SW480 (cell line): ENCODE measurements around the gene OSCAR.
"Not testable (repeated sequence)": the region's sequence is repeated elsewhere in the genome, so short reads cannot be mapped to it uniquely, and the experiment has no call there.

ENCODE experiments used
- DNase-seq: peaks from one replicate; pipeline ENCODE4 v3.0.0-alpha.2; 2016; ENCODE audit warnings: low spot score

The OSCAR gene

GRCh38 chr19:54125713-54126112 lies 25.1 kb upstream of the OSCAR start:
- DNase-seq: no peak

GRCh38 chr19:54124393-54124792 lies 23.8 kb upstream of the OSCAR start:
- DNase-seq: no peak

- DNase-seq: no peak
Observed at GRCh38 chr19:54123682-54124081, 23.1 kb upstream of the OSCAR start.

GRCh38 chr19:54121259-54121658 lies 20.7 kb upstream of the OSCAR start:
- no peak for DNase-seq

DNA sequence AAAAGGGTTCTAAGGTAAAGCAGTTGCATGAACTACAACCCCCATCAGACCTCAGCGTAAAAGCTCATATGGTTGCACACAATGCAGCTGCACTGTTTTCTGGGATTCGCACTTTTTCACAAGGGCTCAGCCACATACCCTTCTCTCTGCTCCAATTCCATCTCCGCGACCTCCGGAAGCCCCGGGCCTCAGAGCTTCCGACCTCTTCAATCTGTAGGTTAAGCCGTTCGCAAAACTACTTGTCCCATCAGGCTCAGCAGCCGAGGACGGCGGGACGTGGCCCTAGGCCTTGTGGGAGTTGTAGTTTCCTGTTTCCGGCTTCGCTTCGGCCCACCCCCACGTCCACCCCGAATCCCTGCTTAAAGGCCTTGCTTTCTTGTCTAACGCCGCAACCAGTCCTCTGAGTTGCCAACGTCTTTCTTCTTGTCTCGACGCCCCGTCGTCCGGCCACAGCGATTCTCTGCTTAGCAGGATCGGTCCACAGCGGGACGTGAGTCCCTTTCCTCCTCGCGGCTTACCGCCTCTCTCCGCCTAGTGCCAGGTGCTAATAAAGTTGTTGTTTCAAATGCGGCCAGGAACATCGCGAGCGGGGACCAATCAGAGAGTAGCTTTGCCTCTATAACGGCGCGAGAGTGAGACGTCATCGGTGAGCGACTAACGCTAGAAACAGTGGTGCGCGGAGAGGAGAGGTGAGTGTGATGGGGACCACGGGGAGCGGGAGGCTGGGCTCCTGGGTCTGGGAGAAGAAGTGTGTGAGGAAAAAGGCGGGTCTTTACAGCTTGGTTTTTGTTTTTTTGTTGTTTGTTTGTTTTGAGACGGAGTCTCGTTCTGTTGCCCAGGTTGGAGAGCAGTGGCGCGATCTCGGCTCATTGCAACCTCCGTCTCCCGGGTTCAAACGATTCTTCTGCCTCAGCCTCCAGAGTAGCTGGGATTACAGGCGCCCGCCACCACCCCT lies 14.8 kb upstream of the OSCAR start, which contains the start of the genes PRPF31 and TFPT:
Gene PRPF31 (plus strand): TSS at position 646 of the 955 bp plus-strand sequence. CDS start 2,525 bp downstream, outside the sequence.
Gene TFPT (minus strand): TSS at position 549 of the 955 bp plus-strand sequence. CDS start 388 bp downstream, at position 161.
- DNase-seq: peak; percentile 99

GRCh38 chr19:54114340-54115108 lies 13.9 kb upstream of the OSCAR start:
- DNase-seq: peak; percentile 61

GRCh38 chr19:54109651-54110050 lies 9.0 kb upstream of the OSCAR start:
- DNase-seq: no peak

GRCh38 chr19:54108496-54108895 lies 7.9 kb upstream of the OSCAR start:
- no peak for DNase-seq

- DNase-seq: no peak
Observed at GRCh38 chr19:54107876-54108490, 7.4 kb upstream of the OSCAR start.

- DNase-seq: no peak
Observed at GRCh38 chr19:54106716-54107115, 6.1 kb upstream of the OSCAR start.

- DNase-seq: no peak
Observed at GRCh38 chr19:54105796-54106195, 5.2 kb upstream of the OSCAR start.

- no peak for DNase-seq
Observed at GRCh38 chr19:54104998-54105715, 4.6 kb upstream of the OSCAR start.

- DNase-seq: peak; percentile 99
Observed at GRCh38 chr19:54102421-54103169, 2.0 kb upstream of the OSCAR start, which contains the start of gene NDUFA3. Gene NDUFA3 (plus strand): TSS chr19:54102855. CDS start chr19:54102879, 24 bp downstream.

GRCh38 chr19:54099903-54100255 lies 724 bp downstream of the OSCAR start:
- not testable (repeated sequence) for DNase-seq

DNA sequence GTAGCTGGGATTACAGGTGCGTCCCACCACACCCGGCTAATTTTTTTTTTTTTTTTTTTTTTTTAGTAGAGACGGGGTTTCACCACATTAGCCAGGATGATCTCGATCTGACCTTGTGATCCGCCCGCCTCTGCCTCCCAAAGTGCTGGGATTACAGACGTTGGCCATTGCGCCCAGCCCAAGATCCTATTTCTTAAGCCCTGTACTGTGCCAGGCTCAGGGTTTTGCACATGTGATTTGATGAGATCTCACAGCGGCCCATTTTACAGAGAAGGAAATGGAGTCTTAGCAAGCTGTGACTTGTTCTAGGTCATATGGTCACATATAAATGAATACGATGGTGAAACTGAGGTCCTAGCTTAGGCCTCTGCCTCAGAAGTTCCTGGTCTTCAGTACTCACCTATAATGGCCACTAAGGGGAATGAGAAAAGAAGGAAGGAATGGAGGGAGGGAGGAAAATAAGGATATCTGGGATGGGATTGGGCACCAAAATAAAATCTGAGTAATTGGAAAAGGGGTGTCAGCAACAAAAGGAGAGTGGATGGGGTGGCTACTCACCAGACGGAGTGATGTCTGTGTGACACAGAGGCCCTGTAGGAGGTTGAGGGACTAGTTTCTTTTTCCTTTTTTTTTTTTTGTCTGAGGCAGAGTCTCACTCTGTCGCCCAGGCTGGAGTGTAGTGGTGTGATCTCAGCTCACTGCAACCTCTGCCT lies 1.3 kb downstream of the OSCAR start:
- no peak for DNase-seq

DNA sequence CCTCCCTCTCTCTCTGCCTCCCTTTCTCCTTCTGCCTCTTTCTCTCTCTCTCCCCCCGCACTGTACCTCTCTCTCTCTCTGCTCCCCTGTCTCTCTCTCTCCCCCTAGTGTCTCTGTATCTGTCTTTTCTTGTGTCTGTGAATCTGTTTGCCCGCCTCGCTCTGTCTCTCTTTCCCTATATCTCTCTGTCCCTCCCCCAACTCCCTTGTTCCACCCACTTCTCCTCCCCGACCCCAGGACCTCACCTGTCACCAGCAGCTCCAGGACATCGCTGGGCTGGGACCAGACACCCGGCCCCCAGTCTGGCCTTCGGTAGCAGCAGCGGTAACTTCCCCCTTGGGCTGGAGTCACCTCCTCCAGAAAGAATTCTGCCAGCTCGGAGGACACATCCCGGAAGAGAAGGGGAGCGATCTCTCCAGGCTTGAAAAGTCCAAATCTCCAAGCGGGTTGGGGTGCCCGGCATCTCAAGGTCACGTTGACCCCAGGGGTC lies 3.9 kb downstream of the OSCAR start:
- no peak for DNase-seq

GRCh38 chr19:54095859-54096616 lies 4.6 kb downstream of the OSCAR start:
- DNase-seq: peak; percentile 69

GRCh38 chr19:54095136-54095858 lies 5.3 kb downstream of the OSCAR start:
- DNase-seq: no peak
